ENCODE results near the gene SENP2.

DNA sequence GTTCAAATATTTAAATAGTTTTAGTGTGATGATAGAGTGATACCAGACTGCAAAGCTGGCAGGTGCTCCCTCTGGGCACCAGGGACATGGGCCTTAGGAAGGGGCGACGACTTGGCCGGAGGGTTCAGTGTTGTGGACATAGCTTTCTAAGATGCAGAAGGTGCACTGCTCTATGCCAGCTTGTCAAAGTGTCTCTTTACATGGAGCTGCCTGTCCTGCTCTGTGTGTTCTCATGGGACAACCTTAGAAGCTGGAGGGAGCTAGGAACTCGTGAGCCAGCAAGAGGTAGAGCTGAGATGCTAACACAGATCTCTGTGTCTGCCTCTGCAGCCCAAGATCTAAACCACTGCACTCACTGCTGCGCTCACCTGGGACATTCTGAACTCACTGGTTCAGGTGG is 77.8 kb downstream of the SENP2 start:
- TF ChIP-seq, protein P1, sequence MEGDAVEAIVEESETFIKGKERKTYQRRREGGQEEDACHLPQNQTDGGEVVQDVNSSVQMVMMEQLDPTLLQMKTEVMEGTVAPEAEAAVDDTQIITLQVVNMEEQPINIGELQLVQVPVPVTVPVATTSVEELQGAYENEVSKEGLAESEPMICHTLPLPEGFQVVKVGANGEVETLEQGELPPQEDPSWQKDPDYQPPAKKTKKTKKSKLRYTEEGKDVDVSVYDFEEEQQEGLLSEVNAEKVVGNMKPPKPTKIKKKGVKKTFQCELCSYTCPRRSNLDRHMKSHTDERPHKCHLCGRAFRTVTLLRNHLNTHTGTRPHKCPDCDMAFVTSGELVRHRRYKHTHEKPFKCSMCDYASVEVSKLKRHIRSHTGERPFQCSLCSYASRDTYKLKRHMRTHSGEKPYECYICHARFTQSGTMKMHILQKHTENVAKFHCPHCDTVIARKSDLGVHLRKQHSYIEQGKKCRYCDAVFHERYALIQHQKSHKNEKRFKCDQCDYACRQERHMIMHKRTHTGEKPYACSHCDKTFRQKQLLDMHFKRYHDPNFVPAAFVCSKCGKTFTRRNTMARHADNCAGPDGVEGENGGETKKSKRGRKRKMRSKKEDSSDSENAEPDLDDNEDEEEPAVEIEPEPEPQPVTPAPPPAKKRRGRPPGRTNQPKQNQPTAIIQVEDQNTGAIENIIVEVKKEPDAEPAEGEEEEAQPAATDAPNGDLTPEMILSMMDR (IDR thresholded peaks at IDR 0.05): no peak
- no peak for TF ChIP-seq POLR2A (IDR thresholded peaks at IDR 0.05; ENCODE audit: low read length)
- TF ChIP-seq TFCP2L1 (CRISPR knock-in tag; IDR thresholded peaks at IDR 0.05): no peak
- TF ChIP-seq, protein P2, sequence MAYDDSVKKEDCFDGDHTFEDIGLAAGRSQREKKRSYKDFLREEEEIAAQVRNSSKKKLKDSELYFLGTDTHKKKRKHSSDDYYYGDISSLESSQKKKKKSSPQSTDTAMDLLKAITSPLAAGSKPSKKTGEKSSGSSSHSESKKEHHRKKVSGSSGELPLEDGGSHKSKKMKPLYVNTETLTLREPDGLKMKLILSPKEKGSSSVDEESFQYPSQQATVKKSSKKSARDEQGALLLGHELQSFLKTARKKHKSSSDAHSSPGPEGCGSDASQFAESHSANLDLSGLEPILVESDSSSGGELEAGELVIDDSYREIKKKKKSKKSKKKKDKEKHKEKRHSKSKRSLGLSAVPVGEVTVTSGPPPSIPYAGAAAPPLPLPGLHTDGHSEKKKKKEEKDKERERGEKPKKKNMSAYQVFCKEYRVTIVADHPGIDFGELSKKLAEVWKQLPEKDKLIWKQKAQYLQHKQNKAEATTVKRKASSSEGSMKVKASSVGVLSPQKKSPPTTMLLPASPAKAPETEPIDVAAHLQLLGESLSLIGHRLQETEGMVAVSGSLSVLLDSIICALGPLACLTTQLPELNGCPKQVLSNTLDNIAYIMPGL (CRISPR knock-in tag; IDR thresholded peaks at IDR 0.05; ENCODE audit: borderline replicate concordance): no peak
- TF ChIP-seq RAD21 (conservative IDR thresholded peaks at IDR 0.05 in 1 of 2, IDR thresholded peaks at IDR 0.05 in 1 of 2): no peak
- TF ChIP-seq CHD2 (IDR thresholded peaks at IDR 0.05; ENCODE audit: low read length, partially characterized antibody): no peak
- TF ChIP-seq, protein P3, sequence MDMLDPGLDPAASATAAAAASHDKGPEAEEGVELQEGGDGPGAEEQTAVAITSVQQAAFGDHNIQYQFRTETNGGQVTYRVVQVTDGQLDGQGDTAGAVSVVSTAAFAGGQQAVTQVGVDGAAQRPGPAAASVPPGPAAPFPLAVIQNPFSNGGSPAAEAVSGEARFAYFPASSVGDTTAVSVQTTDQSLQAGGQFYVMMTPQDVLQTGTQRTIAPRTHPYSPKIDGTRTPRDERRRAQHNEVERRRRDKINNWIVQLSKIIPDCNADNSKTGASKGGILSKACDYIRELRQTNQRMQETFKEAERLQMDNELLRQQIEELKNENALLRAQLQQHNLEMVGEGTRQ (IDR thresholded peaks at IDR 0.05): no peak
- no peak for TF ChIP-seq KDM1A (IDR thresholded peaks at IDR 0.05; ENCODE audit: low read depth)
- TF ChIP-seq EHMT2 (IDR thresholded peaks at IDR 0.05; ENCODE audit: low read depth): no peak
